GM19238 (cell line): ENCODE measurements around the gene DOK4.
A peak's percentile ranks its signal among the peaks of the same experiment; 100 is the strongest.

Experiments used
- DNase-seq: peaks from one replicate; pipeline ENCODE4 v3.0.0; 2011; ENCODE audit warnings: low spot score; ENCODE audit not compliant: insufficient read length

Gene DOK4

GRCh38 chr16:57519796-57520360 lies 33.6 kb upstream of the DOK4 start:
- DNase-seq: peak; percentile 92

- DNase-seq: no peak
Measured at GRCh38 chr16:57518922-57519321, 32.6 kb upstream of the DOK4 start.

- DNase-seq: no peak
Measured at GRCh38 chr16:57518520-57518919, 32.2 kb upstream of the DOK4 start.

- DNase-seq: no peak
Measured at GRCh38 chr16:57517397-57518367, 31.4 kb upstream of the DOK4 start.

GRCh38 chr16:57516773-57517172 lies 30.5 kb upstream of the DOK4 start:
- DNase-seq: no peak

DNA sequence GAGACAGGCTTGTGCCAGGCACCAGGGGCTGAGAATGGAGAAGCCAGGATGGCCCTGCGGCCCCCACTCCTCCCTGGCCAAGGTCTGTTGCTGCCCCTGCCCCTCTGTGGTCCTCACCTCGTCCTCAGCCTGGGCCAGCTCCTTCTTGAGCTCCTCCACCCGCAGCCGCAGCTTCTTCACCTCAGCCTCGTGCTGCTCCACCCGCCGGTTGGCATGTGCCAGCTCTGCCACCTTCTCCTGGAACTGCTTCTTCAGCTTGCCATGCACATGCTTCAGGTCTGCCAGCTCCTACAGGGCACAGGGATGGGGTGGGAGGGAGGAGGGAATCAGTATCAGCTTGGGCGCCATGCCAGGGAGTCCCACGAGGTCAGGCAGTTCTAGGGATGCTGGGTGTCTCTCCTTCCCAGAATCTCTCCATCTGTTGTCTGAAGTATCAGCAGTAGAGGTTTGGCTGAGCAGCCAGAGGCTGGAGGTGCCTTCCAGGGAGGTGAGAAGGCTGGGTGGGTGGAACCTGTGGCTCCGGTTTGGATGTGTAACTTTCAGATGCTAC lies 30.0 kb upstream of the DOK4 start:
- no peak for DNase-seq

- DNase-seq: no peak
Measured at GRCh38 chr16:57514791-57515600, 28.7 kb upstream of the DOK4 start.

DNA sequence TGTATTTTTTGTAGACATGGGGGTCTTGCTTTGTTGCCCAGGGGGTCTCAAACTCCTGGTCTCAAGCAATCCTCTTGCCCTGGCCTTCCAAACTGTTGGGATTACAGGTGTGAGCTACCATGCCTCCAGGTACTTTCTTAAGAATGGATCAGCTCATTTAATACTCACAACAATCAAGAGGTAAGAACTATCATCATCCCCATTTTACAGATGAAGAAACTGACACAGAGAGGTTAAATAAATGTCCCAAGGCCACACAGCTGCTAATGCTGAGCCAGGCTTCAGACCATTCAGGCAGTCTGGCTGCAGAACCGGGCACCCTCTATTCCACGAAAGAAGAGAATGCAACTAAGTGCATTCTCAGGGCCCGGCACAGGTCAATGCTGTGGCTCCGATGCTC lies 28.1 kb upstream of the DOK4 start:
- DNase-seq: no peak

DNA sequence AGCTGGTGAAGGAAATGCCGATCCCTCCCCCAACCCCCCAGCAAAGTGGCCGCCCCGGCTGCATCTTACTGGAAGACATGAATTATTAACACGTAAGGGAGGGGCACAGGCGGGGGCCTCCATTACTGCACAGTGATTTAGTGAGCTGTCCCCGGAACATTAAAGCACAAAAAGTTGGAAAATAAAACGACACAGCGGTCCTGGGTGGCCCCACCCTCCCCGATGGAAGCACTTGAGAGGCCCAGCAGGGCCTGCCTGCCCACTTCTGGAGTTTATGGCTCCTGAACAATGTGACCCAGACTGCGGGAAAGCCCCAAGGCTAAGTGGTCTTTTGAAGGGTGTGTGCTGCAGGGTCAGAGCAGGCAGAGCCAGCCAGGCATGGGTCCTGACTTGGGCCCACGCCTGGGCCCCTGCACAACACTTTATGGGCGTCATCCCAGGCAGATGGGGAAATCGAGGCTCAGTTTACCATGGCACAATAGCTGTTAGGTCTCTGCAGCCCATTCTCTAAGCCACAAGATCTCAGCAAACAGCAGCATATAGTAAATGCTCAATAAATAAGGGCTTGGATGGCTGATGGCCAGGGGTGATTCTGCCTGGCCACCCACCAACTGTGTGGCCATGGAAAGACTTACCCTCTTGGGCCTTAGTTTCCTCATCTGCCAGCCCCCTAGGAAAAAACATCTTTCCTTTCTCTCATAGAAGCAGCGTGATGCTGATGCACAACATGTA lies 27.2 kb upstream of the DOK4 start:
- no peak for DNase-seq

- DNase-seq: no peak
Measured at GRCh38 chr16:57512296-57513001, 26.2 kb upstream of the DOK4 start.

DNA sequence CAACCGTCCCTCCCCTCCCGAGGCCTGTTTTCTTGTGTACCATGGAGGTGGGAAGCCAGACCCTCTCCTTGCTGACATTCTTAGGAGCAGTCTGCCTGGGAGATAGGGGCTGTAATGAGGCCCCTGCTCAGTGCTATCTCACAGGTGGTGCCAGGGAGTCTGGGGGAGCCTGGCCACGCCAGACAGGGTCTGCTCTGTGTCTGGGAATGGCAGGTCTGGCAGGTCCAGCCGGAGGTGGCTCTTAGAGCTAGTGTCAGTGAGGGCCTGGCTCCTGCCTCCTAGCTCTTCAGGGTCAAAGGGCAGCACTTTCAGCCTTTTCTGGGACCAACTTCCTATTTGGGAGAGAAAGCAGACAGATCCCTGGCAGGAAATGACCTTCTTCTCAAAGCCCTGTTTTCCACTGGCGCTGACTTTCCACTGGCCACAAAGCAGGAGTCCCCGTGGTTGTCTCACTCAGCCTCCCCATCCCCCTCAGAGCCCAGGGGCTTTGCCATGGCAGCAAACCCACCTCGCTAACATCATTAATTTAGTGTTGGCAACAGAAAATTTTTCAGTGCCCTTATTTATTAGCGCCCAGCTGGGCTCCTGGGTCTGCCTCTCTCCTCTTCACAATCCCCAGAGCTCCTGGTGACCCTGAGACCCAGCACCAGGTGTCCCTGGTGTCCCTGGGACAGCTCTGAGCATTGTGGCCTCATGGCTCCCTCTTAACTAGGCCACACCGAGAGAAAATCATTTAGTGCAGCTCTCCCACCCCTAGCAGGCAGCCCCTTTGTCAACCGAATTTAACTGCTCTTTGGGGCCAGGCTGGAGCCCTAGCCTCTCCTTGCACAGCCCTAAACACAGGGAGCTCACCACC lies 24.0 kb upstream of the DOK4 start:
- DNase-seq: no peak

DNA sequence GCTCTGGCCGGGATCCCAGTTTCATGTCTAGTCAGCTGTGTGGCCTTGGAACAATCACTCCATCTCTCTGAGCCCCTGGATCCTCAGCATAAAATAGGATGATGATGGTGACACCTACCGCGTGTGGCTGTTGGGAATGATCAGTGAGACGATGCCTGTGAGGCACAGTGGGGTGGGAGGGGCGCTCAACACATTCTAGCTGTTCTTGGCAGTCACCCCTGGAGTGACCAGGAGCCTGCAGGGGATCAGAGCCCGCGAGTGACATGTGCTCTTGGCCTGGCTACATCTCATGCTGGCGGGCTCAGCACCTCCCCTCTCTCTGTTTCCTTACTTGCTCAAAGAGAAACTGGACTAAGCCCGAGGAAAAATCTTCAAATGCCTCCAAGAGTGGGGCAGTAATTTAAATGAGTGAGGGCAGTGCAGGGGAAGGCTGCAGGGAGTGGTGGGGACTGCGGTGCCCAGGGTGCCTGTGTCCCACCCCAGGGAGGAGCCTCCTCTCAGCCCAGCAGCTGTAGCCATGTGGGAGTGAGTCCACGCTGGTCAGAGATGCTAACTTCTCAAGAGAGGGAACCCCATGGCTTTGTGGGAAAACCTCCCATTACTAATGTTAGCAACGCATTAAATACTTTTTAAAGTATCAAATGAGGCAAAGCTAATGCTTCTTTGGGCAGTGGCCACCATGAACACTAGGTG lies 23.1 kb upstream of the DOK4 start:
- DNase-seq: no peak

GRCh38 chr16:57508035-57508425 lies 21.7 kb upstream of the DOK4 start:
- no peak for DNase-seq

- no peak for DNase-seq
Measured at GRCh38 chr16:57507136-57508034, 21.1 kb upstream of the DOK4 start.

DNA sequence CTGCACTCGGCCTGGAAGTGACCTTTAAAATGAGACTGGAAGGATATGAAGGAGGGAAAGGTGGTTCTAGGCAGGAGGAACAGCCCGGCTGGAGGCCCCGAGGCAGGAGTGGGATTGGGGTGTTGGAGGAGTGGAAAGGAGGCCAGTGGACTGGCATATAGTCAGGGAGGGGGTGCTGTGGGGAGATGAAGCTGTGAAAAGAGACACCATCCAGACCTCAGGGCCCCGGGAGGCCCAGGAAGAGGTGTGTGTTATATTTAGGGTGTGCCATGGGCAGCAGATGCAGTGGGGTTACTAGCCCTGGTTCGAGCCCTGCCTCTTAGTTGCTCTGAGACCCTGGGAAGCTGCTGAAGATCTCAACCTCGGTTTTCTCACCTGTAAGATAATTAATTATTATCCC lies 18.9 kb upstream of the DOK4 start:
- no peak for DNase-seq

- no peak for DNase-seq
Measured at GRCh38 chr16:57504491-57504890, 18.2 kb upstream of the DOK4 start.

GRCh38 chr16:57504001-57504400 lies 17.7 kb upstream of the DOK4 start:
- DNase-seq: no peak

DNA sequence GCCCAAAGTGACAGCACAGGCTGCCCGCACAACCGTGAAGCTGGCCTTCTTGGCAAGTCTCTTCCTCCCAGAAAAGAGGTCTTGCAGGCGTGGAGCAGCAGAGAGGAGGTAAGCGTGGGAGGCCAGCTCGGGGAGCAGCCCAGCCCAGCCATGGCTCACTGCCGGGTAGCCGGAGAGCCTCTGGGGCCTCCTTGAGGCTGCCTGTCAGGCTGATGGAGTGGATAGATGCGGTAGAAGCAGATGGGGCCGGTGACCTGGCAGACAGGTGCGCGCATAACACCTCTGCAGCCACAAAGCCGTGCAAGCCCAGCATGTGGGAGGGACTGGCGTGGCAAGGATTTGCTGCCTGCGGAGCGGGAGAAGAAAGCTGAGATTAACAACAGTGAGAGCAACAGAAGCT lies 17.1 kb upstream of the DOK4 start:
- DNase-seq: no peak
